Ovary (tissue), 3 donors: ENCODE data around the gene IL22.

Experiments
- POLR2A ChIP-seq: fragments of 450-650 bp; IDR thresholded peaks from one replicate; pipeline ENCODE4 v1.6.1; 2017; ENCODE audit warnings: antibody characterized with exemption, mild to moderate bottlenecking, moderate library complexity
- TF ChIP-seq, protein P1 (sequence below), 3 donors: fragments of 450-650 bp in 2 of 3; fragments of 200-600 bp in 1 of 3; IDR thresholded peaks; one replicate each; pipeline versions ENCODE4 v1.5.1 to v1.8.0; 2016 to 2022; ENCODE audit warnings: antibody characterized with exemption in 3 of 3, mild to moderate bottlenecking in 1 of 3
- donor health status: DM: no; HTN: no; CAD: no.

DNA sequence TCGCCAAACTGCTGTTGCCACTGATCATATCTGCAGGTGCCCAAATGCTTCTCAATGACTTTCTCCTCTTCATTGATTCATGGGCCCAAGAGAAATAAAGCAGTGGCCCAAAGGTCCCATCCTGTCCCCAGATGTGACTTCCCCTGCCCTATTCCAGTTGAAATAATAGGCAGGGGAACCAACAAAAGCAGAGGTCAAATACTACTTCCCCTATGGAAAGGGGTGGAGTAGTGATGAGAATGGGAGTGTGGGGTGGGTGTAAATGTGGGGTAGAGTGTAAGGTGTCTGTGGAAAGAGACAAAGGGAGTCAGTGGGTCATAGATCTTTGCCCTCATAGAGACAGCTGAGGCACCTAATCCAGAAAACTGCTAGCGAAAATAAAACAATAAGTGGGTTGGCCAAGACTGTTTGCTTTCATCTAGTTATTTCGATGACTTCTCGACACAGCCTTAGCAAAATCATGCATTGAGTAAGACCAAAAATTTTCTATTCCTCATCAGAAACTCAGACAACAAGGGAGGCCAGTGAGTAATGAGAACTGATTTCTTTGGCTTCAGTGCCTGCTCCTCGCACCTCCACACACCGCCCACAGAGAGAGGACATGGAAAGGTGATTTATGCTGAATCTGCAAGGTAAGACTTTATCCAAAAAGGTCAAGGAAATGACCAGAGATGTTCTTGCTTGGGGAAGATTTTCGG is 10.9 kb upstream of the IL22 start:
- TF ChIP-seq, protein P1, sequence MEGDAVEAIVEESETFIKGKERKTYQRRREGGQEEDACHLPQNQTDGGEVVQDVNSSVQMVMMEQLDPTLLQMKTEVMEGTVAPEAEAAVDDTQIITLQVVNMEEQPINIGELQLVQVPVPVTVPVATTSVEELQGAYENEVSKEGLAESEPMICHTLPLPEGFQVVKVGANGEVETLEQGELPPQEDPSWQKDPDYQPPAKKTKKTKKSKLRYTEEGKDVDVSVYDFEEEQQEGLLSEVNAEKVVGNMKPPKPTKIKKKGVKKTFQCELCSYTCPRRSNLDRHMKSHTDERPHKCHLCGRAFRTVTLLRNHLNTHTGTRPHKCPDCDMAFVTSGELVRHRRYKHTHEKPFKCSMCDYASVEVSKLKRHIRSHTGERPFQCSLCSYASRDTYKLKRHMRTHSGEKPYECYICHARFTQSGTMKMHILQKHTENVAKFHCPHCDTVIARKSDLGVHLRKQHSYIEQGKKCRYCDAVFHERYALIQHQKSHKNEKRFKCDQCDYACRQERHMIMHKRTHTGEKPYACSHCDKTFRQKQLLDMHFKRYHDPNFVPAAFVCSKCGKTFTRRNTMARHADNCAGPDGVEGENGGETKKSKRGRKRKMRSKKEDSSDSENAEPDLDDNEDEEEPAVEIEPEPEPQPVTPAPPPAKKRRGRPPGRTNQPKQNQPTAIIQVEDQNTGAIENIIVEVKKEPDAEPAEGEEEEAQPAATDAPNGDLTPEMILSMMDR (IDR thresholded peaks at IDR 0.05), result no peak
- no peak for TF ChIP-seq POLR2A
